ENCODE measurements around the gene UGT1A7.

UGT1A7 gene

DNA sequence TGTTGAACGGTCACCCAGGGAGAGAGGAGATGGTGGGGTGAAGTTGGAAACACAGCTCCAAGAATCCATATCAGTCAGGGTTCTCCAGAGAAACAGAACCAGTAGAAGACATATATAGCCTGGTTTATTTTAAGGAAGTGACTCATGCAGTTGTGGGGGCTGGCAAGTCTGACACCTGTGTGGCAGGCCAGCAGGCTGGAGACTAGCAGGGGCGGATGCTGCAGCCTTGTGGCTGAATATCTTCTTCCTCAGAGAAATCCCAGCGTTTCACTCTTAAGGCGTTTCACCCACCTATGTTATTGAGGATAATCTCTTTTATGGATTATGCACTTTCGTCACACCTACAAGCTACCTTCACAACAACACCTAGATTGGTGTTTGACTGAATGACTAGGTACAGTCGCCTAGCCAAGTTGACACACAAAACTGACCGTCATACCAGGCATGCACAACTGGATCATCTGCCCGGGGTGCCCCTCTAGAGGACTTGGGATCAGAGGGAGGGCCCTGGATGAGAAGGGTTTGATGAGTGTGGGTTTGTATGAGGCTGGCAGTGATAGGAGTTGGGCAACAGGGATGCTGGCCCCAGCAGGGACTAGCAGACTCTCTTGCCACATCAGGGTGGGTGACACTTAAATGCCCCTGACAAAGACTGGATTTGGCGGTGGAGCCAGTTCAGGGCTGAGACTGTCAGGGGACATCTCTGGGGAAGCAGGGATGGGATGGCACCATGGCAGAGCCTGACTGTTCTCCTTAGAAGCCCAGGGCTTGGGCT, 119.8 kb downstream of the UGT1A7 start:
- no peak for DNase-seq

DNA sequence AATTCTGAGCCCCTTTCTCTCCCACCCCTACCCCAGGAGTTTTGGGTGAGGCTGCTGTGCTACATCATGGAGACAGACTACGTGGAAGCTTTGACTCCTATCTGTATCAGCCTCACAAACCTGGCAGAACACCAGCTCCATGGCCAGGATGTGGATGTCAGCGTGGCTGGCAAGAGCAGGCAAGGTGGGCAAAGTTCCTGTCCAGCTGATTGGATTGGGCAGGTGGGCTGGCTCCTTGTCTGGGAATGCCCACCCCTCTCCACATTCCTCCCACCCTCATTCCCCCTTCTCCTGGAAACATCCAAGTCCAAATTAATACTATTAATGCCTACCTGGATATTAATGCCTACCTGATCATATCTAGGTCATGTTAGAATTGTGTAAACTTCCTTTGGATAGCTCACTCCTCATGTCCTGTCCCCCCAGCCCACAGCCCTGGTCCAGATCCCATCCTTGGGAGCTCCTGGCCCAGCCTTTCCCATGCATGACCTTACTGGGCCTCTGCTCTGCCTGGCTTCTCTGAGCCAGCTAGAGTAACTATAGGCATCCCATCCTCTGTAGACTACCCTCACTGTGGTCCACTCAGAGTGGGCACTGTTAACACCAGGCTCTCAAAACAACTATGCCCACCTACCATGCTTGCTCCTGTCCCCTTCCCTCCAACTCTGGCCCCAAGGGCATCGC, 120.6 kb downstream of the UGT1A7 start:
- DNase-seq: no peak

DNA sequence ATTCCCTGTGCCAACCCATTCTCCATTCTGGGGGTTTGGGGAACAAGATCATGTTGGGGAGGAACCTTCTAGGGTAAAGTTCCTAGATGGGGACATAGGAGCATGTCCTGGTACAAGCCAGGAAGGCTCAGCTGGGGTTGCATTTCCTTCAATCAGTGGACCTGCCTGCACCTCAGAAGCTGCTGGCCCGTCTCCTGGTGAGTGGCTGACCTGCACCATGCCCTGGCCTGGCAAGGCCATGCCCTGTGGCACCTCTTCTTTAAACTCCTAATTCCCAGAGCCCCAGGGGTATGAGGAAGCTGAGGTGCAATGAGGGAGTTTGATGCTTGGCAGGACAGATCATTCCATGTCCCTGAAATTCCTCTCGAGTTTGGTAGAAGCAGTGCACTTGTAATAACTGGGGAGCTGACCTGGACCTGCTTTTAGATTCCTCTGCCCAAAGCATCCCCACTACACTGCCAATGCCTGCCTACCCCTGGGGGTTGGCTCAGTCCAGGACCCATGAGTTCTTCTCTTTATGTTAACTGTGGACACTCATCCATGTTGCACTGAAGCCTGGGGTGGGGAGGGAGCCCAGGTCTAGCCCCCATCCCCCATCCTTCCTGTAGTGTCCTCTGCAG, 121.7 kb downstream of the UGT1A7 start:
- no peak for DNase-seq

DNA sequence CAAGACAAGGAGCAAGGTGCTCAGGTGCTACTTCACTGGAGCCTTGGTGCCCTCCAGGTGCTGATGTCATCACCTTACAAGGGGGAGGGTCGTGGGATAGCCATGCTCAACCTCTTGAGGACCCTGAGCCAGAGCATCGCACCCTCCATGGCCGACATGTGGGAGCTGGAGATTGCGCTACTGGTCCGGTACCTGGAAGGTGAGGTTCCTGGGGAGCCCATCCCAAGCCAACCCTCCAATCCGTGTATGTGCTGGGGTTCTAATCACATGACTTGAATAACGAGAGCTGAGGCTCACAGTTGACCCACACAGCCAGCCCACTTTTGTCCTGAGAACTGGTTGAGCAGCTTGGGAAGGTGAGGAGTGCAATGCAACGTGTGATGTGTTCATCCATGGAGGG, 122.3 kb downstream of the UGT1A7 start:
- no peak for DNase-seq

DNA sequence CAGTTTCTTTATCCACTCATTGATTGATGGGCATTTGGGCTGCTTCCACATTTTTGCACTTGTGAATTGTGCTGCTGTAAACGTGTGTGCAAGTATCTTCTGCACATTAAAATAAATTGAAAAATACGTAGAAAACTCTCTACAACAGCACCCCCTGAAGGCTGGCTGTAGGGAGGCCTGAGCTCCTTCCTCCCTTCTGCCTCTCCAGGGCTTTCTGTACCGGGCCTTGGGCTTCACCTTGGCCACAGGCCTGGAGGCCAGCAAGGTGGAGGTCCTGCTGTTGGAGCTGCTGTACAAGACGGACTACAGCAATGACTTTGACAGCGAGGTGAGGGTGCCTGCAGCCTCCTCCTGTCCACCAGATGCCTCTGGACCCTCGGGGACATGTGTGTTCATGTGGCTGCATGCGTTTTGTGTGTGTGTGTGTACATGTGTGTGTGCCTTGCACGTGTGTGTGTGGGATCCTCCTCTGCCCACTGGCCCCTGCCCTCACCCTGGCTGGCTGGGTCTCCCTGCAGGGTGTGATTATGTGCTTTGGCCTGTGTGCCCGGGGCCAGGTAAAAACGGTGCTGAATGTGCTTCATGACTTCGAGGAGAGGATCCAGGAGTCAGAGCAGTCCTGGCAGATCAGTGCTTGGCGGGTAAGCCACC, 125.6 kb downstream of the UGT1A7 start:
- DNase-seq: no peak

DNA sequence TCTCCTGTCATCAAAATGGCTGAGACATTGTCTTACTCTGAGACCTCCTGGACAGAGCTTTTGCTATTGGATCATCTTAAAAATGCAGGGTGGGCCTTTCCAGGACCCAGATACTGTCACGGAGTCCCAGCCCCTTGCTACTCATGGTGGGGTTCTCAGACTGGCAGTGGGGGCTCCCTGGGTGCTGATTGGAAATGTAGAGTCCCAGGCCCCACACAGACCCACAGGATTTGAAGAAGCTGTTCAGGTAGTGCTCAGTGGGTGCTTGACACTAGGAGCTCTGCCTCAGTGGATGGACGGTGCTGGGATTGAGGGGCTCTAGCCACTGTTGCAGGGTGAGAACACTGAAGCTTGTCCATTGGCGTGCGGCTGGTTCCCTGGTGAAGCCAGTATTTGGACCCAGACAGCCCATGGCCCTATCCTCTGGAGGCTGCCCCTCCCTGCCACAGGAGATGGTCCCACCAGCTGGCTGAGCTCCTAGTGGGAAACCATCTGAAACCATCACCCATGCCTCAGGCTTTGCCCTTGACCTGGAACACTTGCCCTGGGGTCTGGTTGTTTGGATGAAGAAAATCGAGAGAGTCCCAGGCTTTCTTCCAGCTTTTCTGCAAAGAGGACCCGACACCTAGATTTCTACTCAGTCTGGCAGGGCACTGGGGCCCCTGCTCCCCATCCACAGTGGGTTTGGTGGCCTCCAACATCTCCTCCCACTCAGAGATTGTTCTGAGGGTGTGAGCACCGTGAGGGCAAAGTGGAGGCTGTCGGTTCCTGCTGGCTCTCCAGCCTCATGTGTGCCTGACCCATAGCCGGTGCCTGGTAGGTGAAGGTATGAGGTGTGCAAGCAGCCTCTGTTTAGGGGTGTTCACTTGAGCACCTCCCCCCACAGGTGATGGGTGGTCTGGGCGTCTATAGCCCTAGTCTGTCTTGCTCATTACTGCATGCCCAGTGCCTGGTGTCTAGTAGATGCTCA, 126.5 kb downstream of the UGT1A7 start:
- DNase-seq: no peak

DNA sequence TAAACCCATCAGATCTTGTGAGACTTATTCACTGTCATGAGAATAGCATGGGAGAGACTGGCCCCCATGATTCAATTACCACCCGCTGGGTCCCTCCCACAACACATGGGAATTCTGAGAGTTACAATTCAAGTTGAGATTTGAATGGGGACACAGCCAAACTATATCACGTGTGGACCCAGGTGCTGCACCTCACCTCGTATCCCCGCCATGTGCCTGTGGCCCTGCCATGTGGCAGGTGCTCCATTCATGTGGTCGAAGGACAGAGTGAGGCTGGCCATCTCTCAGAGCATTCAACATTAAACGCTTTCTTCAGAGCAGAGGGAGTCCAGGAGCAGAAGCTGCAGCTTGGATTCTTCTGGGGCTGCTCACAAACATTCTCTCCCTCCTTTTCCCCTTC, 128.7 kb downstream of the UGT1A7 start:
- DNase-seq: no peak

DNA sequence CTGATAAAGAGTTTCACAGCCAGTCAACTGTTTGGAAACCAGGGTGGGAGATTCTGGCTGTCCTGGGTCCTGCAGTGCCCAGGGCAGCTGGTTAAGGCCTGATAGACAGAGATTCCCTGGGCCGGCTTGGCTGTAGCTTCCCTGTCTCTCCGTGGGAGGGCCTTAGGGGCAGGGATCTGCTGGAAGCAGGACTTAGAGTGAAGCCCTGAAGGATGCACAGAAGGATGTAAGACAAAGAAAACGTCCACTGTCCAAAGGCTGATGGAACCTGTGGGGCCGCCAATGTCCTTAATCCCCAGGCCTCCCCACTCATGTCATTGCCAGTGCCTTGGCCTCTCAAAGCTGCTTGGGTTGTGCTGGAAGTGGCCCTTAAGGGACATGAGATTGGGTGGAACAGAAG, 129.4 kb downstream of the UGT1A7 start:
- DNase-seq: no peak

DNA sequence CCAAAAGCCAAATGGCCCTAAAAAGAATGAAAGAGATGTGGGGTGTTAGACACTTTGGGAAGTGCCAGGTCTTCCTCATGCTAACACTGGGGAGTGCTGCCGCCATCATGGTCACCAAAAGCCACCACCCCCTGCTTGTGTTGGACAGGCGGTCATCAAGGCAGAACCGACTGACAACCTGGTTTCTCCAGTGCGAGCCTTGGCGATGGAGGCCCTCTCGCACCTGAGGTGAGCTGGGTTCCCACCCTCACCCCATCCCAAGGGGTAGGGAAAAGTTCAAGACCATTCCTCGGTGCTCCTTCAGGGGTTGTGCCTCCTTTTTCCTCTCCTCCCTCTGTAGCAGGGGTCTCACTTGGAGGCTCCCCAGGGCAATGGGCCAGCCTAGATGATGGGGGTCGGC, 130.0 kb downstream of the UGT1A7 start:
- DNase-seq: no peak

DNA sequence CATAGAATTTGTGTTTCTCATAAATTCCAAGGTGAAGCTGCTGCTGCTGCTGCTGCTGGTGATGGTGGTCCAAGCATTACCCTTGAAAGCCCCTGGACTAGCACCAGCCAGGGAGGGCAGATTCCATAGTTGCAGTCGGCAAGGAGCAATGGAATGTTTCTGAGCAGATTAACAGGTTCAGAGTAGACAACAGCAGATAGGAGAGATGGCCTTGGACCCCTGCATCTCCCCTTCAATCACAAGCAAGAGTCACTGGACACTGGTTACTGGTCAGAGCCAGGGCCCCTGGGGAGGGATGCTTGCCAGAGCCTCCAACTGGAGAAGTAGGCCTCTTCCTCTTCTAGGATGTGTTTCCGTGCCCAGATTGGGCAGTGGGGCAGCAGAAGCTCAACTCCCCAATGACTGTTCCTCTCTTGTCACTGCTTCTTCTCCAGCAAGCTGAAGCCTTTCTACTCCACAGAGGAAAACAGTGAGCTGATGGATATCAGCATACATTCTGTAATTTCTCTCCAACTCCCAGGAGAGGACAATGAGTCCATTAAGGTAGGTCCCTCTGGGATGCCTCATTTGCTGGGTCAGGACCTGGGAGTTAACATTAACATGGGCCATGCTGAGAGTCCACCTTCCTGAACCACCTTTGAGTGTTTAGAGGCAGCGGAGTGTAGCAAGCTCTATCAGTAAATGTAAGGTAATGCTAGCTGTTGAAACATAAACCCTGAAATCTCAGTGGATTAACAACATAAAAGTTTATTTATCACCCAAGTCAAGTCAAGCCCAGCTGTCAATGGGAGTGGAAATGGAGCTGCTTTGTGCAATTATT, 131.7 kb downstream of the UGT1A7 start:
- no peak for DNase-seq

DNA sequence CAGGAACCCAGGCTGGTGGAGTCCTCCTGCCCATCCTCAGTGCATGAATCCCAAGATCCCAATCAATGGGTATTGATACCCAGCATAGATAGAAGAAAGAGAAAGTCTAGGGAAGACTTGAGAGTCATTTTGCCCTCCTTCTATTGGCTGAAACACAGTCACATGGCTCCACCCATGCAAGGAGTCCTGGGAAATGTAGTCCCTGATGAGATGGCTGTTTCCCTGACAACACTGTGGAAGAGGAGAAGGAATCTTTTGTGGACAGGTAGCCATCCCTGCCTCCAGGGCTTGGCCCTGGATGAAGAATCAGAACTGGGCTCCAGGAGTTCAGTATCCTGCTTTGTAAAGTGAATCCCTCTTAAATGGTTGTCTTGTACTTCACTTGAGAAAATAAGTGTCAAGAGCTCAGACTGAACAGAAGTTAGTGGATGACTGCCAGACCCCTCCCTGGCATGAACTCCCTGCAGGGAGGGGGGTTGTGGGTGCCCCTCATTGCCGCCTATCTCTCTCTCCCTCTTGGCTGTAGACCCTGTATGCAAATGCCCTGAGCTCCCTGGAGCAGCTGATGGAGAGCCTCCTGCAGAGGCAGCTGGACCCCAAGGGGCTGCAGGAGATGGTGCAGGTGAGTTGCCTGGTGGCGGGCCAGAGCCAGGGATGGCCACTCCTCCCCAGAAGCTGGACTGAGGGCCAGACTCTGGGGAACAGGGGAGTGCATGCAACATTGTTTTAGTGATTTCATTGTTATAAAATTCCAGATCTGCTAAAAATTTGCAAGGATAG, 132.5 kb downstream of the UGT1A7 start:
- DNase-seq: no peak

DNA sequence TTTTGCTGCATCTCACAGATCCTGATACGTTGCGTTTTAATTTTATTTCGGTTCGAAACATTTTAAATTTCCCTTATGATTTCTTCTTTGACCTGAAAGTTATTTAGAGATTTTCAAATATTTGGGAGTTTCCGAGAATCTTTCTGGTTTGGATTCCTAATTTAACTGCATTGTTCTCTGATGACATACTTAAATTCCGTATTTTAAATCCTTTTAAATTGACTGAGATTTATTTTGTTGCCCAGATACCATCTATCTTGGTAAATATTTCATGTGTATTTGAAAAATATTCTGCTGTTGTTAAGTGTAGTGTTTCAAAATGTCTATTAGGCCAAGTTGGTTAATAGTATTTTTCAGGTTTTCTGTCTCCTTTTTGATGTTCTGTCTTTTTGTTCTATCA, 134.2 kb downstream of the UGT1A7 start:
- no peak for DNase-seq

DNA sequence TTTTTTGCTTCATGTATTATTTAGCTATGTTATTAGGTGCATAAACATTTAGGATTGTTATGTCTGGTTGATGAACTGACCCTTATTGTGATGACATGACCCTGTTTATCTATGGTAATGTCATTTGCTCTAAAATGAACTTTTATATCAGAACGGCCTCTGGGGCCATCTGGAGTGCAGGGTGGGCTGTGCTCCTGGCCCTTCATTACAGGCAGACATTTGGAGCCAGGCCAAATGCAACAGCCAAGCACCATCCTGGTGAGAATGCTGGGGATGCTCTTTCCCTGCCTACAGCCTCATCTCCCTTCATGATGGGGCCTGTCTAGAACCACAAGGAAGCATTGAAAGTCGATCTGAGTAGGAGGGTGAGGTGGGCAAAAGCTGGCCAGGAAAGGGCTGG, 134.6 kb downstream of the UGT1A7 start:
- no peak for DNase-seq

DNA sequence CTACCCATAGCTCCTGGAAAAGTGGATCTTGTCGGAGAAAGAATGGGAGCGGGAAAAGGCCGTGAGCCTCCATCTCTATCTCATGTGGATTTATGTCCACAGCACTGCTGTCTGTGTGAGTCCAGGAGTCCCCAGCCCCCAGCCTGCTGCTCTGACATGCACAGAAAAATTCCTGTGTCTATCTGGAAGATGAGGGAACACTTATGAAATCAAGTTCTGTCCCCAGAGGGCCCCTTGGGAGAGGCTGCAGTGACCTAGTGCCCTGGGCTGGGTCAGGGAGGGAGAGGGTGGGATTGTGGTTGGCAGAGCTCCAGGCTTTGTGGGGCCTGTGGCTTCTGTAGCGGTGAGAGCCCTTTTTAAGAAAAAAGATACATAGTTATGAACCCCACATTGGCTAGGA, 135.1 kb downstream of the UGT1A7 start:
- DNase-seq: no peak

DNA sequence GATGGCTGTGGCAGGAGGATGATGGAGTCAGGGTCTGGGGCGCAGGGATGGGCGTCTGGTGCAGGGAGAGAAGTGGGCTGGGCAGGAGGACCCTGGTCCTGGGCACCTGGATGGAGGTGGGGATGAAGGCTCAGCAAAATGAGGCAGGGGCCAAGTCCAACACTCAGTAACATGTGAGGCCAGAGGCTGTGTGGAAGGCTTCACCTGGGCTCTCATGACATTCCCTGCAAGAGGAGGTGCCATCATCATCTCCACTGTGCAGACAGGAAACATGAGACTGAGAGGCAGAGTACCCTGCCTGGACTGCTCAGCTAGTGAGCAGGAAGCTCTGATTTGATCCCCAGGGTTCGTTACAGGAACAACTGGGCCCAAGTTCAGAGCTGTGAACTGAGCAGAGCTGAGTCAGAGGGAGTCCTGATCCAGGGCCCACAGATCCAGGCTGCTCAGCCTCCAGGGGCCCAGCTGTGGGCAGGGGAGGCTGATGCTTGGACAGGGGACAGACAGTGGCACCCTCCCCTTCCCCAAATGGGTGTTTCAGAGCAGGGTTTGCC, 135.7 kb downstream of the UGT1A7 start:
- no peak for DNase-seq

DNA sequence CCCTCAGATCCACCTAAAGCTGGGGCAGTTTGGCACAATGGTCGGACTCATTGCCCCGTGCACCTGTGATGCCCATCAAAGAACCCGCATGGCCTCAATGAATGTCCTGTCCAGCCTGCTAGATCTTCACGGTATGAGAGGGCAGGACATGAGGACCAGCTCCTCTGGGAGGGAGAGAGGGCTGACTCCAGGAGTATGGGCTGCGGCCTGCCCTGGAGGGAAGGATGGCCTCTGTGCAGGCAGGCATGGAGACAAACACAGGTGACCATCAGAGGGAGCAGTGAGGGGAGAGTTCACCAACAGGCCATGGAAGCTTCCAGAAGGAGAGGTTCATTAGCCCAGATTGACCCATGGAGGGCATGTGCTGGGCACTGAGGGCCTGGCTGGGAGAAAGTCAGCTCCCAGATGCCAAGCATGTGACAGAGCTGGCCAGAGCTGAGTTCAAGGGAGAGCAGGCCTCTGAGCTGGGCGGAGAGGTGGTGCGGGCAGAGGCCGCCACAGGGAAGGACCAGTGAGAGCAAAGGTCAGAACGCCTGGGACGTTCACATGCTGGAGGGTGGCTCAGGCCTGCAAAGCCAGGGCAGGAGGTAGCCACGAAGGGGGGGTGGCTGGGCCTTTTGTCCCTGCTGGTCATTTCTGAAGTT, 136.4 kb downstream of the UGT1A7 start:
- no peak for DNase-seq

DNA sequence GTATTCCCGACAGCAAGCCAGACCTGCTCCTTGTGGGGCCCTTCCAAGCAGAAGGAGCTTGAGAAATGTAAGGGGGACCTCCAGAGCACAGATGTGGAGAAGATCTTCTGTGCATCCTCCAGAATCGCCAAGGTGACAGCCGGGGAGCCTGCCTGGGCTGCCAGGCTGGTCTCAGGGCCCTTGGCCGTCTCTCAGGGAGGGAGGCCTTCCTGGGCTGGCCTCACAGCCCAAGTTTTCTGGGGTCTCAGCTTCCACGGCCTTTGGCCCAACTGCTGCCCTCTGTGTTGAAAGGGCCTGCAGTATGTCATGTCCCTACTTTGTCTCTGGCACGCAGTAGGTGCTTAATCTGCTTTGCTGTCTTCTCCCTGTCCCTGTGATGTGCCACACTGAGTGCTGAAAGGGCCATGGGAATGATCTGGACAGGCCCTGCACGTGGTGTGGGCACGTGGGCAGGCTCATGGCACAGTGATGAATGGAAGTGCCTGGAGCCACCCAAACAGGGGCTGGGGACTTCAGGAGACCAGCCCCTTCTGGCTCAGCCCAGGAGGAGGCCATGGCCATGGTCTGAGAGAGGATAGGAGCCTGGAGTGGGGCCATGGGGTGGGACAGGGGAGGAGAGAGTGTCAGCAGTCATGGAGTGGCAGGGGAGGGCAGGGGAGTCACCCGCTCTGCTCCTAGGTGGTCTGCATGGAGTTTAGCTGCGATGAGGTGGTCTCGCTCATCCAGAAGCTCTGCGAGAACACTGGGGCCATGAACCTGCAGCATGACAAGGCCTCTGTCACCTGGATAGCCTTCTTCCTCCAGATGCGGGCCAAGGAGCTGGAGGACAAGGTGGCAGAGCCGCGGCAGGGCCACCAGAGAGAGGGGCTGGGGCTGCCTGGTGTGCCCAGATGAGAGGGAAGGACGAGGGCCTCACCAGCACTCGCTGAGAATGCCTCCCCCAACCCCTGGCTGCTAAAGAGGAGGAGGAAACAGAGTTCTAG, 137.2 kb downstream of the UGT1A7 start:
- no peak for DNase-seq
